C4-2B (cell line): ENCODE results near the gene SELENOO.

Experiments
- CTCF ChIP-seq: fragments of 450-650 bp; conservative IDR thresholded peaks from 2 replicates; pipeline ENCODE4 v1.5.1; 2017; ENCODE audit warnings: mild to moderate bottlenecking
- ZFX ChIP-seq: fragments of 450-650 bp; IDR thresholded peaks from 2 replicates; pipeline ENCODE4 v1.6.1; 2017

GRCh38 chr22:50161508-50162390, 39.1 kb upstream of the SELENOO start:
- no peak for TF ChIP-seq CTCF
- no peak for TF ChIP-seq ZFX
